Fibroblast of skin of right biceps (primary cell): ENCODE results near the gene RALGAPA2.

Experiments used
- DNase-seq: peaks from one replicate; pipeline ENCODE4 v3.0.0-alpha.2; 2013

The RALGAPA2 gene

GRCh38 chr20:20720158-20720557 lies 7.7 kb upstream of the RALGAPA2 start:
- DNase-seq: no peak

- no peak for DNase-seq
Observed at GRCh38 chr20:20719411-20719810, 7.0 kb upstream of the RALGAPA2 start.

GRCh38 chr20:20713244-20713765 lies 861 bp upstream of the RALGAPA2 start:
- peak; percentile 2 for DNase-seq

- no peak for DNase-seq
Observed at GRCh38 chr20:20712004-20712473, 405 bp downstream of the RALGAPA2 start.

GRCh38 chr20:20711413-20711812 lies 1.0 kb downstream of the RALGAPA2 start:
- no peak for DNase-seq

- DNase-seq: no peak
Observed at GRCh38 chr20:20710443-20711315, 1.8 kb downstream of the RALGAPA2 start.

GRCh38 chr20:20709887-20710286 lies 2.6 kb downstream of the RALGAPA2 start:
- DNase-seq: no peak

- DNase-seq: no peak
Observed at GRCh38 chr20:20706285-20706684, 6.2 kb downstream of the RALGAPA2 start.

GRCh38 chr20:20702330-20703245 lies 9.9 kb downstream of the RALGAPA2 start:
- DNase-seq: no peak

GRCh38 chr20:20699917-20700316 lies 12.5 kb downstream of the RALGAPA2 start:
- no peak for DNase-seq

- DNase-seq: no peak
Observed at GRCh38 chr20:20699144-20699543, 13.3 kb downstream of the RALGAPA2 start.

GRCh38 chr20:20697325-20697845 lies 15.1 kb downstream of the RALGAPA2 start:
- DNase-seq: no peak

- no peak for DNase-seq
Observed at GRCh38 chr20:20695250-20695816, 17.1 kb downstream of the RALGAPA2 start.

GRCh38 chr20:20694591-20694990 lies 17.9 kb downstream of the RALGAPA2 start:
- DNase-seq: no peak

- no peak for DNase-seq
Observed at GRCh38 chr20:20692587-20692986, 19.9 kb downstream of the RALGAPA2 start.

GRCh38 chr20:20691477-20692235 lies 20.8 kb downstream of the RALGAPA2 start:
- DNase-seq: no peak

- no peak for DNase-seq
Observed at GRCh38 chr20:20690676-20691476, 21.6 kb downstream of the RALGAPA2 start.

GRCh38 chr20:20687319-20687718 lies 25.1 kb downstream of the RALGAPA2 start:
- DNase-seq: no peak

- DNase-seq: no peak
Observed at GRCh38 chr20:20685635-20686034, 26.8 kb downstream of the RALGAPA2 start.

GRCh38 chr20:20683481-20684321 lies 28.7 kb downstream of the RALGAPA2 start:
- no peak for DNase-seq
